ENCODE data around the gene VIPR2.
"Not testable (repeated sequence)": the region's sequence is repeated elsewhere in the genome, so short reads cannot be mapped to it uniquely, and the experiment has no call there.

The VIPR2 gene

GRCh38 chr7:158999496-158999895, 145.2 kb downstream of the VIPR2 start:
- peaks cover 0 to 37% (median 5%) of the 10 kb centered on the region in 5 experiments for H3K27me3 ChIP-seq (replicated peaks in 2 of 5; ENCODE audit: control insufficient read depth in 4 of 5, insufficient read depth in 5 of 5, low read length in 4 of 5)

GRCh38 chr7:158998261-158998660, 146.4 kb downstream of the VIPR2 start:
- H3K27ac ChIP-seq (ENCODE audit: insufficient read depth in 1 of 2, low read depth in 1 of 2, low read length in 2 of 2, poor library complexity in 1 of 2, severe bottlenecking in 2 of 2); POLR2A ChIA-PET; H3K4me1 ChIP-seq (ENCODE audit: control extremely low read depth in 1 of 4, control insufficient read depth in 4 of 4, insufficient read depth in 4 of 4, low read length in 3 of 4); H3K4me3 ChIP-seq (ENCODE audit: control insufficient read depth in 1 of 7, extremely low read depth in 1 of 7, insufficient read depth in 4 of 7, low read depth in 2 of 7, low read length in 6 of 7); H3K36me3 ChIP-seq (ENCODE audit: control insufficient read depth in 4 of 4, insufficient read depth in 4 of 4, low read length in 3 of 4); DNase-seq; CTCF ChIA-PET: not testable (repeated sequence)
- Histone ChIP-seq H3K27me3 (replicated peaks in 2 of 5; ENCODE audit: control insufficient read depth in 4 of 5, insufficient read depth in 5 of 5, low read length in 4 of 5) (peaks cover 0 to 49% (median 12%) of the 10 kb centered on the region in 5 experiments), H3K9me3 (ENCODE audit: control extremely low read depth in 1 of 5, control insufficient read depth in 4 of 5, insufficient read depth in 2 of 5, low read depth in 1 of 5, low read length in 4 of 5) (peaks cover 0 to 19% (median 9%) of the 10 kb centered on the region in 5 experiments)
- 80% methylated on average over 3 of the region's 9 CpGs for WGBS (ENCODE audit: insufficient coverage)

More at GRCh38 chr7:158999496-158999895, 145.2 kb downstream of the VIPR2 start:
- Histone ChIP-seq H3K4me3 (ENCODE audit: control insufficient read depth in 1 of 7, extremely low read depth in 1 of 7, insufficient read depth in 4 of 7, low read depth in 2 of 7, low read length in 6 of 7) (no peak overlapping the region), H3K4me1 (ENCODE audit: control extremely low read depth in 1 of 4, control insufficient read depth in 4 of 4, insufficient read depth in 4 of 4, low read length in 3 of 4) (no peaks in the 10 kb centered on the region), H3K36me3 (ENCODE audit: control insufficient read depth in 4 of 4, insufficient read depth in 4 of 4, low read length in 3 of 4) (no peaks in the 10 kb centered on the region), H3K27ac (ENCODE audit: insufficient read depth in 1 of 2, low read depth in 1 of 2, low read length in 2 of 2, poor library complexity in 1 of 2, severe bottlenecking in 2 of 2) (no peak overlapping the region), H3K9me3 (ENCODE audit: control extremely low read depth in 1 of 5, control insufficient read depth in 4 of 5, insufficient read depth in 2 of 5, low read depth in 1 of 5, low read length in 4 of 5) (peaks cover 0 to 15% (median 4%) of the 10 kb centered on the region in 5 experiments)
- ChIA-PET POLR2A (no interaction called here), CTCF (no interaction called here)
- 94% methylated on average over 21 of the region's 21 CpGs for WGBS (ENCODE audit: insufficient coverage)
- no peak for DNase-seq

DNA sequence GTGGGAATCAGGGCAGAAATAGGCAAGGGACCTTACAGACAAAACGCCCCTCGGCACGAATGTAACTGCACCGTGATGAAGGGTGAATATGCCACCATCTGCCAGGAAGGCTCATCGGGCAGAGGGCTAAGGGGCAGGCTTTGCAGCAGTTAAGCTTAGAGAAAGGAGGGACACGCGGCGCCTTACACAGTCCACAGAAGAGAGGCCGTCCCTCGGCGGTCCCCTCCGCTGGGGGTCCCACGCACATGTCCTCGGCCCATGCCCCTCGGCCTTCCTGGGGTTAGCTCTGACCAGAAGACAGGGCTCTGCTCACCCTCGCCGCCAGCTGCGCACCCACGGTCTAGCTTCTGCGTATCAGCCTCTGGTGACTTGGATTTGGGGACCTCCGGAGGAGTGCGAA, 147.2 kb downstream of the VIPR2 start:
- Histone ChIP-seq H3K9me3 (ENCODE audit: control extremely low read depth in 1 of 5, control insufficient read depth in 4 of 5, insufficient read depth in 2 of 5, low read depth in 1 of 5, low read length in 4 of 5) (peaks cover 0 to 19% (median 9%) of the 10 kb centered on the region in 5 experiments), H3K27me3 (replicated peaks in 2 of 5; ENCODE audit: control insufficient read depth in 4 of 5, insufficient read depth in 5 of 5, low read length in 4 of 5) (peaks cover 0 to 57% (median 20%) of the 10 kb centered on the region in 5 experiments), H3K4me1 (ENCODE audit: control extremely low read depth in 1 of 4, control insufficient read depth in 4 of 4, insufficient read depth in 4 of 4, low read length in 3 of 4) (peaks cover 0 to 6% (median 2%) of the 10 kb centered on the region in 4 experiments), H3K4me3 (ENCODE audit: control insufficient read depth in 1 of 7, extremely low read depth in 1 of 7, insufficient read depth in 4 of 7, low read depth in 2 of 7, low read length in 6 of 7) (no peak overlapping the region), H3K27ac (ENCODE audit: insufficient read depth in 1 of 2, low read depth in 1 of 2, low read length in 2 of 2, poor library complexity in 1 of 2, severe bottlenecking in 2 of 2) (no peak overlapping the region), H3K36me3 (ENCODE audit: control insufficient read depth in 4 of 4, insufficient read depth in 4 of 4, low read length in 3 of 4) (no peaks in the 10 kb centered on the region)
- DNase-seq = no peak
- ChIA-PET CTCF (interaction anchor here (1.0 to 1.5 kb wide), 2 partner anchors 18 to 21 kb away, joined by 4 to 5 read pairs; no protein-coding TSS in a partner anchor), POLR2A (no interaction called here)
- WGBS (ENCODE audit: insufficient coverage) = 82% methylated on average over 21 of the region's 22 CpGs

DNA sequence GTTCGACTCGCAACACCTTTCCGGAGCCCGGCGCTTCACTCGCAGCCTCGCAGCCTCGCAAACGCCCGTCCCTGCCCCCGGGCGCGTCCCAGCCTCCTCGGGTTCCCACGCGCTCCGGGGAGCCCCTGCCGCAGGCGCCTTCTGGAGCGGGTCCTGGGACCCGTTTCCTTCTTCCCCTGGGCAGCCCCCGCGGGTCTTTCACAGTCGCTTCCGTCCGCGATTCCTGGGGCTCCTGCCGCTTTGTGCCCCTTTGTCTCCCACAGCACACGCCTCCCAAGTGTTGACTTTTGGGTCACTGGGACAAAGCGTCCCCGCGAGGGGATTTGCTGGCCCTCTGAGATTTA, 147.6 kb downstream of the VIPR2 start:
- H3K36me3 ChIP-seq (ENCODE audit: control insufficient read depth in 4 of 4, insufficient read depth in 4 of 4, low read length in 3 of 4) = no peaks in the 10 kb centered on the region
- ChIA-PET CTCF (interaction anchor here (1.0 to 1.5 kb wide), 2 partner anchors 18 to 21 kb away, joined by 4 to 5 read pairs; no protein-coding TSS in a partner anchor), POLR2A (no interaction called here)
- DNase-seq = no peak
- peak overlapping the region in 1 of 7 experiments; percentile 19 for H3K4me3 ChIP-seq (ENCODE audit: control insufficient read depth in 1 of 7, extremely low read depth in 1 of 7, insufficient read depth in 4 of 7, low read depth in 2 of 7, low read length in 6 of 7)
- peaks cover 0 to 6% (median 2%) of the 10 kb centered on the region in 4 experiments for H3K4me1 ChIP-seq (ENCODE audit: control extremely low read depth in 1 of 4, control insufficient read depth in 4 of 4, insufficient read depth in 4 of 4, low read length in 3 of 4)
- no peak overlapping the region for H3K27ac ChIP-seq (ENCODE audit: insufficient read depth in 1 of 2, low read depth in 1 of 2, low read length in 2 of 2, poor library complexity in 1 of 2, severe bottlenecking in 2 of 2)
- peaks cover 0 to 19% (median 9%) of the 10 kb centered on the region in 5 experiments for H3K9me3 ChIP-seq (ENCODE audit: control extremely low read depth in 1 of 5, control insufficient read depth in 4 of 5, insufficient read depth in 2 of 5, low read depth in 1 of 5, low read length in 4 of 5)
- peaks cover 0 to 61% (median 22%) of the 10 kb centered on the region in 5 experiments for H3K27me3 ChIP-seq (replicated peaks in 2 of 5; ENCODE audit: control insufficient read depth in 4 of 5, insufficient read depth in 5 of 5, low read length in 4 of 5)
- WGBS (ENCODE audit: insufficient coverage) = 24% methylated on average over 15 of the region's 32 CpGs

DNA sequence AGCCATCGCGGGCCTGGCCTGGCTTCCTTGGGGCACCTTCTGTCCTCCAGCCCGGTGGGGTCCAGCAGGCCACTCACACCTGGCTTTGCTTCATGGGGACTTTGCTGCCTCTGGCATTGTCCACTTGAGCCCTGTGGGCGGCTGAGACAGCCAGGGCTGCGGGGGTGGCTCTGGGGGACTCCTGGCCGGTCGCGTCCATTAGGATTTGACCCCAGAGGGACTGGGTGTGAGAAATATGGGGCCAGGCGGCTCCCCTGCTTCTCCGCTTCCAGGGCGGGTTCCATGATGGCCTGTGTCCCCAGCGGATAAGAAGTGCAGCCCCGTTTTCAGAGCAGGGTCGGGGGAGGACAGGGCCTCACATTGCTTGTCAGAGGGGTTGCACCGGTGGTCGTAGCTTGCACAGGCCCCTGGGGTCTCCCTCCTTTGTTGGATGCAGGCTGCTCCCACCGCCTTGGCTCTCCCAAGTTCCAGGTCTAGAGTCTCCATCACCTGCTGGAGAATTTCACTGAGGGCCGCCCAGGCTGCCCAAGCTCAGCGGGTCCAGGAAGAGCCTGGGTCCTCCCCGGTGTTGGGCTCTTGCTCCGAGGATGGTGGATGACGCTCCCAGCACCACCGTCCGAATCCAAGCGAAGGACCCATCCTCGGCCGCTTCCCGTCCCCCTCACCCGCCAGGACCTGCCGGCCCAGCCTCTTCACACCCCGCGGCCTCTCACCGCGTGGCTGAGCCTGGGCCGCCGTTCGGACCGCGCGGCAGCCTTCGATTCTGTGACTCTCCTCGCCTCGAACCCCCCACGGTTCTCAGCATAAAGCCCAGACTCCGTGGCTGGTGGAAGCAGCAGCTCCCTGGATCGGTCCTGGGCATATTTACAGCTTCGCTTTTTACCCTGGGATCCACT, 148.2 kb downstream of the VIPR2 start:
- peaks cover 0 to 19% (median 9%) of the 10 kb centered on the region in 5 experiments for H3K9me3 ChIP-seq (ENCODE audit: control extremely low read depth in 1 of 5, control insufficient read depth in 4 of 5, insufficient read depth in 2 of 5, low read depth in 1 of 5, low read length in 4 of 5)
- POLR2A ChIA-PET = no interaction called here
- no peak for DNase-seq
- CTCF ChIA-PET = interaction anchor here (1.5 kb wide), 1 partner anchor 17 kb away, joined by 5 read pairs; no protein-coding TSS in a partner anchor
- no peaks in the 10 kb centered on the region for H3K36me3 ChIP-seq (ENCODE audit: control insufficient read depth in 4 of 4, insufficient read depth in 4 of 4, low read length in 3 of 4)
- 68% methylated on average over 44 of the region's 47 CpGs for WGBS (ENCODE audit: insufficient coverage)
- H3K4me3 ChIP-seq (ENCODE audit: control insufficient read depth in 1 of 7, extremely low read depth in 1 of 7, insufficient read depth in 4 of 7, low read depth in 2 of 7, low read length in 6 of 7) = peak overlapping the region in 1 of 7 experiments; percentile 19
- H3K27me3 ChIP-seq (replicated peaks in 2 of 5; ENCODE audit: control insufficient read depth in 4 of 5, insufficient read depth in 5 of 5, low read length in 4 of 5) = peaks cover 0 to 67% (median 28%) of the 10 kb centered on the region in 5 experiments
- no peak overlapping the region for H3K27ac ChIP-seq (ENCODE audit: insufficient read depth in 1 of 2, low read depth in 1 of 2, low read length in 2 of 2, poor library complexity in 1 of 2, severe bottlenecking in 2 of 2)
- peaks cover 0 to 9% (median 2%) of the 10 kb centered on the region in 4 experiments for H3K4me1 ChIP-seq (ENCODE audit: control extremely low read depth in 1 of 4, control insufficient read depth in 4 of 4, insufficient read depth in 4 of 4, low read length in 3 of 4)

- no peak overlapping the region for H3K27ac ChIP-seq (ENCODE audit: insufficient read depth in 1 of 2, low read depth in 1 of 2, low read length in 2 of 2, poor library complexity in 1 of 2, severe bottlenecking in 2 of 2)
- no peak for DNase-seq
- H3K9me3 ChIP-seq (ENCODE audit: control extremely low read depth in 1 of 5, control insufficient read depth in 4 of 5, insufficient read depth in 2 of 5, low read depth in 1 of 5, low read length in 4 of 5) = peaks cover 0 to 19% (median 9%) of the 10 kb centered on the region in 5 experiments
- 95% methylated on average over 16 of the region's 17 CpGs for whole genome bisulfite sequencing (ENCODE audit: insufficient coverage)
- CTCF ChIA-PET = no interaction called here
- peaks cover 0 to 9% (median 2%) of the 10 kb centered on the region in 4 experiments for H3K4me1 ChIP-seq (ENCODE audit: control extremely low read depth in 1 of 4, control insufficient read depth in 4 of 4, insufficient read depth in 4 of 4, low read length in 3 of 4)
- no peaks in the 10 kb centered on the region for H3K36me3 ChIP-seq (ENCODE audit: control insufficient read depth in 4 of 4, insufficient read depth in 4 of 4, low read length in 3 of 4)
- no peak overlapping the region for H3K4me3 ChIP-seq (ENCODE audit: control insufficient read depth in 1 of 7, extremely low read depth in 1 of 7, insufficient read depth in 4 of 7, low read depth in 2 of 7, low read length in 6 of 7)
- H3K27me3 ChIP-seq (replicated peaks in 2 of 5; ENCODE audit: control insufficient read depth in 4 of 5, insufficient read depth in 5 of 5, low read length in 4 of 5) = peaks cover 0 to 74% (median 33%) of the 10 kb centered on the region in 5 experiments
- POLR2A ChIA-PET = no interaction called here
Measured at GRCh38 chr7:158995514-158995913, 149.2 kb downstream of the VIPR2 start.

GRCh38 chr7:158994687-158995086, 150.0 kb downstream of the VIPR2 start:
- Histone ChIP-seq H3K9me3 (ENCODE audit: control extremely low read depth in 1 of 5, control insufficient read depth in 4 of 5, insufficient read depth in 2 of 5, low read depth in 1 of 5, low read length in 4 of 5) (peaks cover 0 to 19% (median 9%) of the 10 kb centered on the region in 5 experiments), H3K36me3 (ENCODE audit: control insufficient read depth in 4 of 4, insufficient read depth in 4 of 4, low read length in 3 of 4) (no peaks in the 10 kb centered on the region), H3K27ac (ENCODE audit: insufficient read depth in 1 of 2, low read depth in 1 of 2, low read length in 2 of 2, poor library complexity in 1 of 2, severe bottlenecking in 2 of 2) (no peak overlapping the region), H3K4me3 (ENCODE audit: control insufficient read depth in 1 of 7, extremely low read depth in 1 of 7, insufficient read depth in 4 of 7, low read depth in 2 of 7, low read length in 6 of 7) (no peak overlapping the region), H3K4me1 (ENCODE audit: control extremely low read depth in 1 of 4, control insufficient read depth in 4 of 4, insufficient read depth in 4 of 4, low read length in 3 of 4) (peaks cover 0 to 9% (median 2%) of the 10 kb centered on the region in 4 experiments), H3K27me3 (replicated peaks in 2 of 5; ENCODE audit: control insufficient read depth in 4 of 5, insufficient read depth in 5 of 5, low read length in 4 of 5) (peaks cover 0 to 81% (median 36%) of the 10 kb centered on the region in 5 experiments)
- CTCF ChIA-PET = no interaction called here
- 92% methylated on average over 6 of the region's 6 CpGs for WGBS (ENCODE audit: insufficient coverage)
- POLR2A ChIA-PET = no interaction called here
- no peak for DNase-seq
